HG02884 (cell line): ENCODE data around the gene ABTB2.

Experiments
- ATAC-seq: cut with Tn5 transposase; IDR thresholded peaks from one replicate; pipeline ENCODE4 v1.9.1; 2021; ENCODE audit warnings: mild to moderate bottlenecking, moderate library complexity; ENCODE audit not compliant: unreplicated experiment

The ABTB2 gene

GRCh38 chr11:34344410-34344767 is 13.4 kb downstream of the ABTB2 start:
- no peak for ATAC-seq

DNA sequence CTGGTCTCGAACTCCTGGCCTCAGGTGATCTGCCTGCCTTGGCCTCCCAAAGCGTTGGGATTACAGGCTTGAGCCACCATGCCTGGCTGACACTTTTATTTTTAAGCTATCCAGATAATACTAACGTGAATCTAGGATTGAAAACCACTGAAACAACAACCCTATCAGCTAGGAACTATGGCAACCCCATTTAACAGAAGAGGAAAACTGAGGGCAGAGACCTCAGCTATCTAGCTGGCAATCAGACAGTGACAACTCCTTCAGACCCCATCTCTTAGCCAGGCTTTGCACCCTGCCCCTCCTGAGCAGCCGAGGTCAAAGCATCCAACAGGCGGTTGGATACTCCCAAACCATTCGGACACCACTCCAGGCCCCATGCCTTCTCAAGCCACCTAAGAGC is 14.1 kb downstream of the ABTB2 start:
- no peak for ATAC-seq

DNA sequence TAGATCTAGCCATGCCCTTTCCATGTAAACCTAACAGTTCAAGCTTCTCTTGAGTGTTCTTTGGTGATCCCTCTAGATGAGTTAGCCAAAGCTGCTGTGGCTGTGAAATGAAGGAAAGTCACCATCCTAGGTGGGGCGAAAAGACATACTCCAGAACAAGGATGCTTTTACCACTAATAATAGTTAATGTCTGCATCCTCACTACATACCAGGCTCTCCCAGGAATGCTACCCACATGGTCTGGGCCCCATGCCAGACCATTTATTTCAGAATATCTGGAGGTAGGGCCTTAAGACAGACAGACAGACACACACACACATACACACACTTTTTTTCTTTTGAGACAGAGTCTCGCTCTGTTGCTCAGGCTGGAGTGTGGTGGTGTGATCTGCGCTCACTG is 14.7 kb downstream of the ABTB2 start:
- ATAC-seq = no peak

- no peak for ATAC-seq
Measured at GRCh38 chr11:34341931-34342533, 15.8 kb downstream of the ABTB2 start.

DNA sequence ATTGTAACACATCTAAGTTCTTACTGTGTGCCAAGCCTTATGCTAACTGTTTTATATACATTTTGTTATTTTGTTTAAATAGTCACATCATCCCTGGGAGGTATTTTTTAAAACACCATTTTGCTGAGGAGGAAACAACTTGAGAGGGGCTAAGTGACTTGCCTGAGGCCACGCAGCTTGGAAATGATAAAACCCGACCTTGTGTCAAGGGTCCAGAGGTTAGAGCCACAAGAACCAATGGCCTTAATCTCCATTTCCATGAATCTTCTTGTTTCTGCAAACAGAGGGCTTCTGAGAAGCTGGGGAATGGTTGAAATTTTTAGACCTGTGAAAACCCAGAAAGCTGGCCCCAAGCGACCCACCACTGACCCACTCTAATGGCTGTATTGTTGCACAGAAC is 16.7 kb downstream of the ABTB2 start:
- ATAC-seq = no peak

DNA sequence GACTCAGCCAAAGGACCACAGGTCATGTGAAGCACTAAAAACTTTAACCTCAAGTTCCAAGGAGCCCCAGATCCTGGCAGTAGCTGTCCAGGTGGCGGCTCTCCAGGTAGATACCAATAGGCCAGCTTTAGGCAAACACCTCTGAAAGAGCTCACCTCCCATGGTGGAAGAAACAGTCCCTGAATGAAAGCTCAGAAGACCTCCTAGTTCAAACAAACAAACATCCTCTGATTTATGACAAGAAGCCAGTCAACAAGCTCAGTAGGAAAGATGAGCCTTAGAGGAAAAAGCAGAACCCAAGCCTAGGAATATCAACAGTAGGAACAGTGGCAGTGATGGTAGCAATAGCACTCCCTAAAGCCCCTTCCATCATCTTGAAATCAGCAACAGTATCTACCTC is 17.2 kb downstream of the ABTB2 start:
- no peak for ATAC-seq

DNA sequence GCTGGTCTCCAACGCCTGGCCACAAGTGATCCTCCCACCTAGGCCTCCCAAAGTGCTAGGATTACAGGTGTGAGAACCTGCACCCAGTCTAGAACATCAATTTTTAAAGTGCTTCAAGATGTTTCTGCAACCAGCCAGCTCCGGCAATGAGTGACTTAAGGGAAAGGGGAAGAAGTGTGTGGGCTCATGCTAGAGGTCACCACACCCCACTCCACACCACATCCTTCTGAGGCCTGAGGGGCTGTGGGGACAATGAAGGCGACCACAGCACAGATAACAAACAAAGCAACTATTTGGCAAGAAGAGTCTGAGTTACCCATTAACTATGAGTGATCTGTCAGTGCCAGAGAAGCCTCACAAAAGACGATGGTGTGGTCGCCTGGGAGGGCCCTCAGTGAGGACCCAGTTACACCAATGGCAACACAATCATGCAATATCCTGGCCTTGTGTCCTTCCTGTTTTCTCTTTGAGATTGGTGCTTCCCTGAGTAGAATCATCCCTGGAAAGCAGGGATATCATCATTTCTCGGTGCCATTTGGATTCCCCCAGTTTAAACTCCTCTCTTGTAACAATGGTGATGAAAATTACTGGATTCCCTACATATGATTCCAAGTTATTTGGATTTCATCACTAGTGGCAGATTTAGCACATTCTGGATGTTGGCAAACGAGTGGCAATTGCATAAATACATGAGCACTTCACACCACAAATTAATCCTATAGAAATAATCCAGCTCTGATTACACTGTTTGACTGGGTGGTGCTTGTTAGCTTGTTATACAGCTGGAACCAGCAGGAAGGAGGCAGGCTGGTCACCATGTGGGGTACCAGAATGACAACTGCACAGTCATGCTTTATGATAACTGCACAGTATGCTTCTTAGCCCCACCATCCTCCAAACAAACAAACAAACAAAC is 18.4 kb downstream of the ABTB2 start:
- ATAC-seq = no peak

DNA sequence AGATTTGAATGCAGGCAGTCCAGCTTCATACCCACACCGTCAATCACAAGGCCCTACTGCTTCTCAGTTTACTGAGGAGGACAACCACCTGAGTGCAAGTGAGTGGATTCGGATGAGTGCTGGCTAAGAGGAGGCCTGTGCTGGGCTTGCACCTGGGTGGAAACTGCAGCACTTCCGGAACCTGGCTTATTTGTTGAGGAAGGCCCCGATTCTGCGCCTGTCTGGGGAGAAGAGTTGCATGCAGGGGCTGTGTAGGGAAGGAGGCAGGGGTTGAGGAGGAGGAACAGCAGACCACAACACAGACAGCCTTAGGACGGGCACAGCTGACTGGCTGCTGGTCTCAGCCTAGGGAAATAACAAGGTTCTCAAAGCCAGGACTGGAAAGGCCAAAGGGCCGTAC is 20.8 kb downstream of the ABTB2 start:
- ATAC-seq = no peak

DNA sequence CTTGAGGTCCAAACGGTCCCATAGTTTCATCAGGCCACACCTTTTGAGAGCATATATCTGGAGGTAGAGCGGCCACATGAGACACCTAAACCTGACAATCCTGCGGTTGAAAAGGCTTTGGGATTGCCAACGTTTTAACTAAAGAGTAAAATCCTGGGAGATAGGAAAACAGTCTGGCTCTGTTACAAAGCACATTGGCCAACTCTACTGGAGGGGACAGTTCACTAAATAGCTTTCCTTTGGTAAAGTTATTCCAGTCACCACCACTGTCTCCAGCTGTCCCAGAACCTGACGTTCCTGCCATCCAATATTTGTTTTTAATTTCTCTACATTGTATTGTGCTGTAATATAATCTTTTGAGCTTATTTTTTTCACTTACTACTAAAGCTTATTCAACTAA is 22.0 kb downstream of the ABTB2 start:
- ATAC-seq = no peak

DNA sequence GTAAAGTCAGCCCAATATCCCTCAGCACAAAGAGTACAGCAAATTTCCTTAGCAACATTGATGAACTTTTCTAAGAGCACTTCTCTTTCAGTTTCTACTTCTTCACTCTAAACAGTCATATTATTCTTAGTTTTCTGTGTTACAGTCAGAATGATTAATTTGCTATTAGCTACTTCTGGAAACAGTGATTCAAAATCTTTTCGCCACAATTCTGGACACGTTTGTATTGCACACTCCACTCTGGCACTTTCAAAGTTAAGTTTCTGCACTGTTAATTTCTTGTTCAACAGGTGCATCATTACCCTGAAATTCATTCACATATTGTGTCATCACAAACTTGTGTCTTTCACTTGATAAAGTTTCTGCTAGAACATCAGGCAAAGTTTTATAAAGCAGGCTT is 22.5 kb downstream of the ABTB2 start:
- no peak for ATAC-seq

- no peak for ATAC-seq
Measured at GRCh38 chr11:34333787-34334186, 24.0 kb downstream of the ABTB2 start.

DNA sequence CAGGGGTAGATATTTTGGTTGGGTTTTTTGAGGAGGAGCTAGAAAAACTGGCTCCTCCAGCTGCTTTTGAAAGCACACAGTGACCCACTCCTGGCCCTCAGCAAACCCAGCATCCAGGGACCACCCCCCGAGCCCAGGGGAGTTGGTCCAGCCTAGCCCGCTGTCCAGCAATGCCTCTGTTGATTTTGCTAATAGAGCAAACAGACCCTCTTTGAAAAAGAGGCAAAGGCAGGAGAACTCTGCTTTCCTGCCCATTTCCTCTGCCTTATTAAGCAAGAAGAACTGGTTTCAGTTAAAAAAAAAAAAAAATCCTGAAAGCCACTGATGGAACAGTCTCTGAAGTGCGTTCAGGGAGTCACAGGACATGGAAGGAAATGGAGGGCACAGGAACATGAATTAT is 25.3 kb downstream of the ABTB2 start:
- no peak for ATAC-seq

GRCh38 chr11:34331736-34332135 is 26.1 kb downstream of the ABTB2 start:
- ATAC-seq = no peak

DNA sequence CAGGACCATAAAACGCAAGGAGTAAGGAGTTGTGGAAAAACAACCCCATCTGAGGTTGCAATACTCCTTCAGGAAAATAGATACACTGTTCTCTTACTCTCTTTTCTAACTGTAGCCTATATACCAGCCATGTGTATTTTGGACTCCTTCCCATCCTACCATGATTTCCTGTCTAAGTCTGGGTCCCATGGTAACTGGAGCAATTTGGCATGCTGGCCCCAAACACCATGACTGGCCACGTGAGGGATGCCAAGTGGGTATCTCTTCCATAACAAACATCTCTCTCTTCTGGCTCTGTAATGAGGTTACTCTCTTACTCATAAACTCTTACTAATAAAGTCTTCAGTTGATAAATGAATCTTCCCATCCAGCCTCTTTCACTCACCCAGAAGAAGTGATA is 26.5 kb downstream of the ABTB2 start:
- ATAC-seq = no peak

DNA sequence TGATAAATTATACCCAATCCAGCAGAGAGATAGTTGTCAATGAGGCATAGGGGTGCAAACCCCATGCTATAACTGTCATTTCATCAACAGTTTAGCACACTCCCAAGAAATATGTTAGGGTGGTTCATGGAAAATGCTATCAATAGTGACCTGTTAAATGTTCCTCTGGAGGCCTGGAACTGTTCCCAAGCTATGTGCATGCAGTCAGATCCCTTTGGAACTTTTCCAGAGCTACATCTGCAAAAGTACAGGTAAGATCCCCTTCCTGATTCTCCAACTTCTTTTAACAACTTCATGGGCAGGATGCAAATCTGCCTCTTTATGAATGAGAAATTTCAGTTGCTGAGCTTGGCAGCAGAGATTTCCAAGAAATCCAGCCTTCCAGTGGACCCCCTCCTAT is 27.2 kb downstream of the ABTB2 start:
- no peak for ATAC-seq

- ATAC-seq = no peak
Measured at GRCh38 chr11:34329876-34330275, 27.9 kb downstream of the ABTB2 start.

DNA sequence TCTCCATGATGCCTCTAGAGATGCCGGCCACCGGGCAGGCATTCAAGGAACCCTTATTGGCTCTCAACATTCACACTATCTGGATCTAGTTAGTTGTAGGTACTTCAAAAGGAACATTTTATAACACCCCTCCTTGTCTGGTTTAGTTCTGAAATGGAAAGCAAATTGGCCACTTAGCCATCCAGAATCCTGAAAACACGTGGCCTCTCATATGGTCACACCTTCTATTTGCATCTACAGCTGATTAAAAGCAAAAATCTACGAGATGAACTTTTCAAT is 29.2 kb downstream of the ABTB2 start:
- ATAC-seq = no peak

- no peak for ATAC-seq
Measured at GRCh38 chr11:34327804-34328631, 29.8 kb downstream of the ABTB2 start.

- ATAC-seq = no peak
Measured at GRCh38 chr11:34324466-34324865, 33.3 kb downstream of the ABTB2 start.

DNA sequence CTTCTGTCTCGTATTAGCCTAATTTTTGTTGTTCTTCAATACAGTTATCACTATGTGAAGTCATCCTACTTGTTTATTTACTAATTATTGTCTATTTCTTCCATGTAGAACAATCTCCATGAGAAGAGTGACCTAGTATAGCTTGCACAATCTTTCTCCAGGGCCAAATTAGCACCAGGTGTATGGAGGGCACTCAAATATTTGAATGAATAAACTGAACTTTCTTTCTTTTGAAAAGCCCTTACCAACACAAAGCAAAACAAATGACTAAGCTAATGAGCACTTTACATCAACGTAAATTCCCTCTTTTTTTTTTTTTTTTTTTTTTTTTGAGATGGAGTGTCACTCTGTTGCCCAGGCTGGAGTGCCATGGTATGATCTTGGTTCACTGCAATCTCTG is 34.2 kb downstream of the ABTB2 start:
- no peak for ATAC-seq

- ATAC-seq = no peak
Measured at GRCh38 chr11:34318111-34319037, 39.4 kb downstream of the ABTB2 start.
